Prostate gland (tissue), 2 donors: ENCODE results near the gene TPBGL.

Experiments used
- CTCF ChIP-seq, 4 experiments: fragments of 200-600 bp in 2 of 4; fragments of 450-650 bp in 2 of 4; sonication (generic) in 2 of 4; IDR thresholded peaks; 1 replicate in 3 of 4; 2 replicates in 1 of 4; pipeline ENCODE4 v1.5.1; 2016 to 2019; ENCODE audit warnings: antibody characterized with exemption in 4 of 4, mild to moderate bottlenecking in 2 of 4, moderate library complexity in 2 of 4
- POLR2A ChIP-seq: fragments of 450-650 bp; IDR thresholded peaks from one replicate; pipeline ENCODE4 v1.6.1; 2016; ENCODE audit warnings: antibody characterized with exemption, mild to moderate bottlenecking
- POLR2AphosphoS5 ChIP-seq: sonication (generic); formaldehyde crosslinking; IDR thresholded peaks from one replicate; pipeline ENCODE4 v1.6.1; 2017; ENCODE audit warnings: antibody characterized with exemption

DNA sequence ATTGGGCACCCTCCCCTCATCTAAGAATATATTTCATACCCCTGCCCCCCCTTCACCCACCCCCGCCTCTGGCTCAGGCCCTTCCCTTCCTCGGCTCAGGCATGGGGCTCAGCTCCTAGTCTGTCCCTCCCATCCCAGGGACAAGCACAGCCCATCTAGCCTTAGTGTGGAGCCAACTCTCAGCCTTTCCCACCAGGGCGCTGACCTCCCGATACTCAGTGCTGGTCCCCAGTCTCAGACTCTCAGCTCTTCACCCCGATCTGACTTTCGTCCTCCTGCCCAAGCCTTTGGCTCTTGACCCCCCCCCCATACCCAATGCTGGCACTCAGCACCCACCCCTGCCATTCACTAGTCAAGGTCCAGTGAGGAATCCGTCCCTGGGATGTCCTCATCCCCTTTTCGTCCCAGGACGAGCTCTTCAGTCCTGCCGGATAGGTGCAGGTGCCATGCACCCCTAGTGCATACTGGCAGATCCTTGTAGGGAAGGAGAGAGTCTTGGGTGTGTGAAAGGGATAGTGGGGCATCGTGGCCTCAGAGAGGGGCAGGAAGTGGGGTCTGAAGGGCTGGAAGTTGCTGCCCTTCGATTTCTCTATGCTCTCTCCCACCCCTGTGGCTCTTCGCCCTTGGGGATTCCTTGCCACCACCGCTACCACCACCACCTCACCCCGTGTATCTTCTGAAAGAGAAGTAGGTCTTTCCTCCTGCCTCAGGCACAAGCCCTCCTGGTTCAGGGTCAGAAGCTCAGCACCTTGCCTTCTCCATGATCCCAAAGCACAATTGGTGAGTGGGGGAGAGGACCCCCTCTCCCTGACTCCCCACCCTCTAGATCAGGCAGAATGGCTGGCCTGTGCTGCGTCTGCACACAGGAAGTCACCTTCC is 2.4 kb downstream of the TPBGL start:
- TF ChIP-seq CTCF (IDR thresholded peaks at IDR 0.05) (no peak), POLR2A (no peak), POLR2AphosphoS5 (no peak)
